ENCODE results near the gene TRIM47. TPM values are rescaled to one million over a fixed set of nuclear protein-coding genes. Genes with fewer than 3 reads are reported as not detected.
A peak's percentile ranks its signal among the peaks of the same experiment; 100 is the strongest.

TRIM47 gene
- total and polyA plus RNA-seq, 2 of the 13 experiments (the other 11 are each of a cell fraction or from before 2014, with no cell fraction given), result 33.5 to 82.0 TPM

DNA sequence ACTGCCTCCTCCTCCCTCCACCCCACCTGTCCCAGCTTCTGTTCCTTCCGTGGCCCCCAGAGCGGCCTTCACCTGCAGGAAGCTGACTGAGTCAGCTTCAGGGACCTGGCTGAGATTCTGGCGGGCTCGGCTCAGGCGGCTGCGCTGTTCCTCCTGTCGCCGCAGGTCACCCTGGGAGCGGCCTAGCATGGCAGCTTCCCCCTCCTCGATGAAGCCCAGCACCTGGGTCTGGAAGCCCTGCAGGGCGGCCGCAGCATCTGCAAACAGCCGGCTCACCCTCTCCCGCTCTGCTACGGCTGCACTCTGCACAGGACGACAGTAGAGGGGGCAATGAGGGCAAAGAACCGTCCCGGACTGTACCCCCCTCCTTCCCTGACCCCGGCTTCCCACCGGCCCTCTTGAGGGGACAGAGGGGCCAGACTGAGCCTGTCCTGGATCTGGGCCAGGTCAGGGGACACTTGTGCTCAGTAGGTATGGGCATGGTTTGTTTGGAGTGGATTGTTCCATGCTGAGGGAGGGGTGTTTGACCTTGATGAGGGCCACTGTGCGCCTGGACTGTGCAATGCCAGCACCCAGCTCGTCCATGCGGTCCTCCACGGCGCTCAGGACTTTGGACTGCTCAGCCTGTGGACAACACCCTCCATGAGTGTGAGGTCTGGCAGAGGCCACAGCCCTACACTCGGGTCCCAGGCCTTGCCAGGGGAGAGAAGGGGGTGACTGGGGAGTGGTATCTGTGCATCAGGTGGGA, 2.0 kb downstream of the TRIM47 start:
- ChIA-PET POLR2A (interaction anchor here (0.5 to 13.8 kb wide), 34 partner anchors 9 to 686 kb away, joined by 3 to 454 read pairs (median 5); partner anchors contain the start of genes ACOX1, CDK3, FBF1 and GALK1), CTCF (ENCODE audit: low intra/inter-chr PET ratio, low total read pairs) (interaction anchor here (1.1 to 1.7 kb wide), 5 partner anchors 15 to 28 kb away, joined by 3 to 5 read pairs (median 4); partner anchors contain the start of gene TRIM65)
- 3% methylated on average over 8 of the region's 26 CpGs for WGBS (ENCODE audit: low lambda C conversion rate)
- peak; percentile 97 for DNase-seq (ENCODE audit: low spot score)
- in situ Hi-C loops (cut with HindIII; ENCODE audit: extremely low pct_ligation_motif_present, low pct_unique_long_range_greater_than_20kb), result no loop called here
- H3K27ac ChIP-seq (ENCODE audit: extremely low read length, insufficient read depth, low read length), result peak overlapping the region; percentile 99
- peaks cover 60% of the 10 kb centered on the region for H3K4me1 ChIP-seq (ENCODE audit: insufficient read depth, low read length)
- H3K9ac ChIP-seq (ENCODE audit: insufficient read depth, low read depth, low read length), result peak overlapping the region; percentile 97
- peak overlapping the region; percentile 98 for H3K4me2 ChIP-seq (ENCODE audit: low read depth, low read length)
- FAIRE-seq, result peak; percentile 98
- peak overlapping the region; percentile 71 to 84 (median 84) for H3K4me3 ChIP-seq (replicated peaks in 1 of 3; ENCODE audit: insufficient read depth in 1 of 3, low read depth in 2 of 3, low read length in 3 of 3)
- H3K9me3 ChIP-seq (ENCODE audit: low read length), result no peaks in the 10 kb centered on the region
- H2AFZ ChIP-seq (ENCODE audit: low read length), result no peak overlapping the region
- no peaks in the 10 kb centered on the region; the same call in 1 of the 2 replicates for H4K20me1 ChIP-seq (ENCODE audit: insufficient read depth, low read length)
- H3K79me2 ChIP-seq (ENCODE audit: insufficient read depth, low read length), result peaks cover 21% of the 10 kb centered on the region
- H3K27me3 ChIP-seq (ENCODE audit: control insufficient read depth in 1 of 2, insufficient read depth in 2 of 2, low read length in 2 of 2), result no peaks in the 10 kb centered on the region
- peaks cover 3 to 18% of the 10 kb centered on the region in 2 experiments; a peak in 4 of 5 replicates for H3K36me3 ChIP-seq (replicated peaks in 1 of 2; ENCODE audit: control insufficient read depth in 1 of 2, insufficient read depth in 2 of 2, low read length in 2 of 2)
- intact Hi-C loops (cut with micrococcal nuclease; ENCODE audit: unreplicated experiment), result loop anchor here (1.0 to 2.0 kb wide), 2 partner anchors 15 to 22 kb away; partner anchors contain the start of gene WBP2
- BruUV-seq (replicated peaks), result no TSS peak
- peak; percentile 68 for ATAC-seq
- TF ChIP-seq ZBTB37 (CRISPR knock-in tag; IDR thresholded peaks at IDR 0.05) (peak; percentile 63), ZSCAN25 (CRISPR knock-in tag; IDR thresholded peaks at IDR 0.05) (peak; percentile 97), ZNF574 (CRISPR knock-in tag; IDR thresholded peaks at IDR 0.05) (peak; percentile 92), CBFB (CRISPR knock-in tag; IDR thresholded peaks at IDR 0.05) (peak; percentile 69; the same call in 1 of the 2 replicates), ZNF737 (CRISPR knock-in tag; IDR thresholded peaks at IDR 0.05; ENCODE audit: borderline replicate concordance) (no peak), TSC22D2 (CRISPR knock-in tag; IDR thresholded peaks at IDR 0.05; ENCODE audit: borderline replicate concordance) (no peak; the same call in 1 of the 2 replicates), ZKSCAN5 (CRISPR knock-in tag; IDR thresholded peaks at IDR 0.05) (no peak), MLXIP (CRISPR knock-in tag; IDR thresholded peaks at IDR 0.05; ENCODE audit: borderline replicate concordance) (no peak), ZNF570 (CRISPR knock-in tag; IDR thresholded peaks at IDR 0.05; ENCODE audit: borderline replicate concordance) (peak; percentile 95), ZNF619 (CRISPR knock-in tag; IDR thresholded peaks at IDR 0.05) (no peak), MXD3 (CRISPR knock-in tag; IDR thresholded peaks at IDR 0.05) (peak; percentile 62)
- TF ChIP-seq, protein P1, sequence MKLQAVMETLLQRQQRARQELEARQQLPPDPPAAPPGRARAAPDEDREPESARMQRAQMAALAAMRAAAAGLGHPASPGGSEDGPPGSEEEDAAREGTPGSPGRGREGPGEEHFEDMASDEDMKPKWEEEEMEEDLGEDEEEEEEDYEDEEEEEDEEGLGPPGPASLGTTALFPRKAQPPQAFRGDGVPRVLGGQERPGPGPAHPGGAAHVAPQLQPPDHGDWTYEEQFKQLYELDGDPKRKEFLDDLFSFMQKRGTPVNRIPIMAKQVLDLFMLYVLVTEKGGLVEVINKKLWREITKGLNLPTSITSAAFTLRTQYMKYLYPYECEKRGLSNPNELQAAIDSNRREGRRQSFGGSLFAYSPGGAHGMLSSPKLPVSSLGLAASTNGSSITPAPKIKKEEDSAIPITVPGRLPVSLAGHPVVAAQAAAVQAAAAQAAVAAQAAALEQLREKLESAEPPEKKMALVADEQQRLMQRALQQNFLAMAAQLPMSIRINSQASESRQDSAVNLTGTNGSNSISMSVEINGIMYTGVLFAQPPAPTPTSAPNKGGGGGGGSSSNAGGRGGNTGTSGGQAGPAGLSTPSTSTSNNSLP (IDR thresholded peaks at IDR 0.05; ENCODE audit: low read depth, low read length), result no peak; the same call in 1 of the 2 replicates

All from HepG2 (cell line).